ENCODE results near the gene ZBP1. TPM values are rescaled to one million over a fixed set of nuclear protein-coding genes. Genes with fewer than 3 reads are reported as not detected.

Gene ZBP1, protein sequence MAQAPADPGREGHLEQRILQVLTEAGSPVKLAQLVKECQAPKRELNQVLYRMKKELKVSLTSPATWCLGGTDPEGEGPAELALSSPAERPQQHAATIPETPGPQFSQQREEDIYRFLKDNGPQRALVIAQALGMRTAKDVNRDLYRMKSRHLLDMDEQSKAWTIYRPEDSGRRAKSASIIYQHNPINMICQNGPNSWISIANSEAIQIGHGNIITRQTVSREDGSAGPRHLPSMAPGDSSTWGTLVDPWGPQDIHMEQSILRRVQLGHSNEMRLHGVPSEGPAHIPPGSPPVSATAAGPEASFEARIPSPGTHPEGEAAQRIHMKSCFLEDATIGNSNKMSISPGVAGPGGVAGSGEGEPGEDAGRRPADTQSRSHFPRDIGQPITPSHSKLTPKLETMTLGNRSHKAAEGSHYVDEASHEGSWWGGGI
- total RNA-seq (2014; rRNA removed) = 0.12 TPM in 1 of 2 replicates, not detected in the other
- Bru-seq, nascent RNA = not detected
- BruChase-seq, experiment 1, labeled RNA remaining after a 6-hour chase = percentile 19 among the genes with signal in this experiment
- percentile 14 among the genes with signal in this experiment for BruChase-seq, experiment 2, labeled RNA remaining after a 2-hour chase
- long read RNA-seq = 0 reads

DNA sequence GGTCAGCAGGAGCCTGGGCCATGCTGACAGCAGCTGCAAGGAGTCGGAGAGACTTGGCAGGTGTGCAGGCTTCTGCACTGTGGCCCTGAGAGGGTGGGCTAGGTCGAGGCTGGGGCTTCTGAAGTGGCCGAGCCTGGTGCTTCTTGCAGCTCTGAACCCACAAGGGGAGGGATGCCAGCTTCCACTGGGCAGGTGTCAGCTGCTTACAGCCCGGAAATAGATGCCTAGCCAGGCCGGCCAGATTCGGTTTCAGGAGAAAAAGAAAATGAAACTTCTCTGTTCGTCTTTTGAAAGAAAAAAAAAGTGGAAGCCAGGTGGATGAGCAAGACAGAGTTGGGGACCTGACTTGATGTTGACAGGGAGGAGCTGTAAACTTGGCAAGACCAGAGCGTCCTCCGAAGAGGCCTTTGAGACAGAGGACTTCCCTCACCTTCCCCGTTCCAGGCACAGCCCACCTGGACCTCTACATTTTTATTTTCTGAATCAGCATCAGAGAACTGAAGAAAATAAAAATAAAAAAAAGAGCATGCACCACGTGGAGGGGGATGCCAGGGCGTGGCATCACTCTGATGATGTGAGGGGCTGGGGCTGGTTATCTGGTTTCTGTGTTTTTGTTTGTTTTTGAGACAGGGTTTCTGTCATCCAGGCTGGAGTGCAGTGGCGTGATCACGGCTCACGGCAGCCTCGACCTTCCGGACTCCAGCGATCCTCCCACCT is at the start of gene ZBP1:
ZBP1 (minus strand) TSS at position 153 of the 717 bp plus-strand sequence; CDS start at position 22, 131 bp downstream.
- BruUV-seq (replicated peaks) = no TSS peak
- intact Hi-C loops (cut with micrococcal nuclease) = loop anchor here (5.0 to 10.0 kb wide), 2 partner anchors 77 to 464 kb away; no protein-coding TSS in a partner anchor
- no peak within 1 kb of the TSS for H3K27ac ChIP-seq (ENCODE audit: low read length)

DNA sequence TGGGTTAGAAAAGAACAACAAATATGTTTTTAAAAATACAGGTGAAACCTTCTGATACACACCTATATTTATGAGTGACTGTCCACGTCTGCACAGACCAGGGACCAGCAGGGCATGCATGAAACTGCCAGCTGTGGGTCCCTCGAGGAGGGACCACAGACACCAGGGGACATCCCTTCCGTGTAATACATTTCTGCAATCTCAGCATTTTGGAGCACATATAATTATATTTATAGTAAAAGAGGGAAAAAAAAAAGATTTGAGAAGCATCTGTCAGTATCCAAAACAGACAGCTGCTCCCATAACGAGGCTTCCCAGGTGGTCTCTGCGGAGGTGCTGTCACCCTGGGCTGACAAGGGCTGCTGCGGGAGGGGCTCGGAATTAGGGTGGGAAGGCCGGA is 49.4 kb upstream of the ZBP1 start:
- H3K4me1 ChIP-seq (ENCODE audit: insufficient read depth, low read length) = peaks cover 10% of the 10 kb centered on the region
- intact Hi-C loops (cut with micrococcal nuclease) = no loop called here
- BruUV-seq (replicated peaks) = no TSS peak

More for the DNA sequence above, at the start of gene ZBP1:
- no peak within 1 kb of the TSS for H2AFZ ChIP-seq (ENCODE audit: low read length)
- H3F3A ChIP-seq (ENCODE audit: low read length, unreplicated experiment) = no peaks in the 10 kb centered on the region
- TF ChIP-seq EZH2 (IDR thresholded peaks at IDR 0.05; ENCODE audit: low read length, unreplicated experiment) (no peak), EZH2phosphoT487 (IDR thresholded peaks at IDR 0.05; ENCODE audit: borderline replicate concordance, low read length) (no peak)
- TF ChIP-seq, protein P1, sequence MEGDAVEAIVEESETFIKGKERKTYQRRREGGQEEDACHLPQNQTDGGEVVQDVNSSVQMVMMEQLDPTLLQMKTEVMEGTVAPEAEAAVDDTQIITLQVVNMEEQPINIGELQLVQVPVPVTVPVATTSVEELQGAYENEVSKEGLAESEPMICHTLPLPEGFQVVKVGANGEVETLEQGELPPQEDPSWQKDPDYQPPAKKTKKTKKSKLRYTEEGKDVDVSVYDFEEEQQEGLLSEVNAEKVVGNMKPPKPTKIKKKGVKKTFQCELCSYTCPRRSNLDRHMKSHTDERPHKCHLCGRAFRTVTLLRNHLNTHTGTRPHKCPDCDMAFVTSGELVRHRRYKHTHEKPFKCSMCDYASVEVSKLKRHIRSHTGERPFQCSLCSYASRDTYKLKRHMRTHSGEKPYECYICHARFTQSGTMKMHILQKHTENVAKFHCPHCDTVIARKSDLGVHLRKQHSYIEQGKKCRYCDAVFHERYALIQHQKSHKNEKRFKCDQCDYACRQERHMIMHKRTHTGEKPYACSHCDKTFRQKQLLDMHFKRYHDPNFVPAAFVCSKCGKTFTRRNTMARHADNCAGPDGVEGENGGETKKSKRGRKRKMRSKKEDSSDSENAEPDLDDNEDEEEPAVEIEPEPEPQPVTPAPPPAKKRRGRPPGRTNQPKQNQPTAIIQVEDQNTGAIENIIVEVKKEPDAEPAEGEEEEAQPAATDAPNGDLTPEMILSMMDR (conservative IDR thresholded peaks at IDR 0.05; ENCODE audit: low read depth, low read length) = no peak
- H3K9me3 ChIP-seq (ENCODE audit: low read length) = no peaks in the 10 kb centered on the region
- no peaks in the 10 kb centered on the region for H3K27me3 ChIP-seq (ENCODE audit: low read length)
- peaks cover 51% of the 10 kb centered on the region for H3K4me1 ChIP-seq (ENCODE audit: insufficient read depth, low read length)
- no peak within 1 kb of the TSS for H3K4me3 ChIP-seq (ENCODE audit: low read length)
- H3K79me2 ChIP-seq (ENCODE audit: low read length) = no peaks in the 10 kb centered on the region
- DNase-seq = no peak
- no peak within 1 kb of the TSS for H3K9ac ChIP-seq (ENCODE audit: low read length)
- ChIA-PET POLR2A (ENCODE audit: unreplicated experiment) (no interaction called here), CTCF (interaction anchor here (0.7 kb wide), 1 partner anchor 8 kb away, joined by 3 read pairs; no protein-coding TSS in a partner anchor)
- no peaks in the 10 kb centered on the region for H4K20me1 ChIP-seq (ENCODE audit: low read length)
- H3K9me2 ChIP-seq (replicated peaks; ENCODE audit: low read length) = no peaks in the 10 kb centered on the region
- no peaks in the 10 kb centered on the region for H3K36me3 ChIP-seq (ENCODE audit: low read depth, low read length)
- peak within 1 kb of the TSS; percentile 47 for H3K4me2 ChIP-seq (ENCODE audit: low read length)
- ATAC-seq = no peak

More for the DNA sequence above, 49.4 kb upstream of the ZBP1 start:
- Histone ChIP-seq H3K9me3 (ENCODE audit: low read length) (no peaks in the 10 kb centered on the region), H3K27ac (ENCODE audit: low read length) (no peak overlapping the region), H3K79me2 (ENCODE audit: low read length) (peaks cover 98% of the 10 kb centered on the region), H4K20me1 (ENCODE audit: low read length) (peaks cover 36% of the 10 kb centered on the region; the same call in 1 of the 2 replicates), H3K27me3 (ENCODE audit: low read length) (no peaks in the 10 kb centered on the region), H3F3A (ENCODE audit: low read length, unreplicated experiment) (no peaks in the 10 kb centered on the region), H3K9ac (ENCODE audit: low read length) (no peak overlapping the region), H3K9me2 (replicated peaks; ENCODE audit: low read length) (no peaks in the 10 kb centered on the region), H2AFZ (ENCODE audit: low read length) (no peak overlapping the region), H3K4me2 (ENCODE audit: low read length) (no peak overlapping the region), H3K36me3 (ENCODE audit: low read depth, low read length) (peaks cover 5% of the 10 kb centered on the region; the same call in 1 of the 2 replicates), H3K4me3 (ENCODE audit: low read length) (no peak overlapping the region)
- no peak for TF ChIP-seq EZH2phosphoT487 (IDR thresholded peaks at IDR 0.05; ENCODE audit: borderline replicate concordance, low read length)
- TF ChIP-seq EZH2 (IDR thresholded peaks at IDR 0.05; ENCODE audit: low read length, unreplicated experiment) = no peak
- TF ChIP-seq, protein P1 (conservative IDR thresholded peaks at IDR 0.05; ENCODE audit: low read depth, low read length) = no peak
- ATAC-seq = no peak
- ChIA-PET CTCF (no interaction called here), POLR2A (ENCODE audit: unreplicated experiment) (no interaction called here)
- DNase-seq = no peak
